Measurements from ENCODE around the gene SCN7A. TPM values are rescaled to one million over a fixed set of nuclear protein-coding genes. Genes with fewer than 3 reads are reported as not detected.

SCN7A gene
- total RNA-seq, 2 experiments from 2014 or later = not detected

GRCh38 chr2:166519391-166519962, 25.4 kb upstream of the SCN7A start:
- BruUV-seq (replicated peaks) = no TSS peak

GRCh38 chr2:166518634-166519390, 24.8 kb upstream of the SCN7A start:
- intact Hi-C loops (cut with micrococcal nuclease; ENCODE audit: unreplicated experiment) = no loop called here
- H2AFZ ChIP-seq (ENCODE audit: low read length) = no peak overlapping the region
- TF ChIP-seq EZH2phosphoT487 (IDR thresholded peaks at IDR 0.05; ENCODE audit: borderline replicate concordance, low read depth, low read length) = no peak
- DNase-seq (ENCODE audit: low spot score) = no peak
- H3K9me3 ChIP-seq (ENCODE audit: low read length) = no peaks in the 10 kb centered on the region
- no TSS peak for BruUV-seq (replicated peaks)
- H3K4me2 ChIP-seq (ENCODE audit: low read length) = no peak overlapping the region
- ChIA-PET POLR2A (interaction anchor here (1.0 kb wide), 1 partner anchor 33 kb away, joined by 4 read pairs; no protein-coding TSS in a partner anchor), CTCF (ENCODE audit: unreplicated experiment) (no interaction called here)
- no peaks in the 10 kb centered on the region for H3K79me2 ChIP-seq (ENCODE audit: insufficient read depth, low read depth, low read length)
- H3K4me3 ChIP-seq (ENCODE audit: low read depth, low read length, poor library complexity, severe bottlenecking) = no peak overlapping the region
- no peaks in the 10 kb centered on the region for H3K9me2 ChIP-seq (ENCODE audit: insufficient read depth, low read length)
- no peaks in the 10 kb centered on the region for H4K20me1 ChIP-seq (ENCODE audit: insufficient read depth, low read length)
- H3K36me3 ChIP-seq (ENCODE audit: insufficient read depth, low read length) = no peaks in the 10 kb centered on the region
- H3K27ac ChIP-seq (ENCODE audit: low read depth, low read length, poor library complexity, severe bottlenecking) = no peak overlapping the region
- H3K4me1 ChIP-seq (ENCODE audit: insufficient read depth, low read length, poor library complexity, severe bottlenecking) = no peaks in the 10 kb centered on the region

More at GRCh38 chr2:166519391-166519962, 25.4 kb upstream of the SCN7A start:
- Histone ChIP-seq H2AFZ (ENCODE audit: low read length) (no peak overlapping the region), H3K9me2 (ENCODE audit: insufficient read depth, low read length) (no peaks in the 10 kb centered on the region), H3K27ac (ENCODE audit: low read depth, low read length, poor library complexity, severe bottlenecking) (no peak overlapping the region), H4K20me1 (ENCODE audit: insufficient read depth, low read length) (no peaks in the 10 kb centered on the region), H3K4me3 (ENCODE audit: low read depth, low read length, poor library complexity, severe bottlenecking) (no peak overlapping the region), H3K36me3 (ENCODE audit: insufficient read depth, low read length) (no peaks in the 10 kb centered on the region), H3K4me1 (ENCODE audit: insufficient read depth, low read length, poor library complexity, severe bottlenecking) (no peaks in the 10 kb centered on the region), H3K9me3 (ENCODE audit: low read length) (no peaks in the 10 kb centered on the region), H3K4me2 (ENCODE audit: low read length) (no peak overlapping the region), H3K79me2 (ENCODE audit: insufficient read depth, low read depth, low read length) (no peaks in the 10 kb centered on the region)
- POLR2A ChIA-PET = interaction anchor here (0.6 kb wide), 1 partner anchor 1184 kb away, joined by 3 read pairs; no protein-coding TSS in a partner anchor
- CTCF ChIA-PET (ENCODE audit: unreplicated experiment) = no interaction called here
- TF ChIP-seq EZH2phosphoT487 (IDR thresholded peaks at IDR 0.05; ENCODE audit: borderline replicate concordance, low read depth, low read length) (no peak), CTCF (conservative IDR thresholded peaks at IDR 0.05; ENCODE audit: low read length) (no peak)
- intact Hi-C loops (cut with micrococcal nuclease; ENCODE audit: unreplicated experiment) = no loop called here
- no peak for DNase-seq (ENCODE audit: low spot score)

- H3K9me3 ChIP-seq (ENCODE audit: low read length) = no peaks in the 10 kb centered on the region
- H3K4me2 ChIP-seq (ENCODE audit: low read length) = no peak overlapping the region
- no peaks in the 10 kb centered on the region for H4K20me1 ChIP-seq (ENCODE audit: insufficient read depth, low read length)
- no peaks in the 10 kb centered on the region for H3K4me1 ChIP-seq (ENCODE audit: insufficient read depth, low read length, poor library complexity, severe bottlenecking)
- no peaks in the 10 kb centered on the region for H3K79me2 ChIP-seq (ENCODE audit: insufficient read depth, low read depth, low read length)
- ChIA-PET POLR2A (interaction anchor here (1.0 kb wide), 1 partner anchor 32 kb away, joined by 4 read pairs; no protein-coding TSS in a partner anchor), CTCF (ENCODE audit: unreplicated experiment) (no interaction called here)
- intact Hi-C loops (cut with micrococcal nuclease; ENCODE audit: unreplicated experiment) = no loop called here
- TF ChIP-seq CTCF (conservative IDR thresholded peaks at IDR 0.05; ENCODE audit: low read length) = no peak
- no peak for TF ChIP-seq EZH2phosphoT487 (IDR thresholded peaks at IDR 0.05; ENCODE audit: borderline replicate concordance, low read depth, low read length)
- no TSS peak for BruUV-seq (replicated peaks)
- H2AFZ ChIP-seq (ENCODE audit: low read length) = no peak overlapping the region
- H3K27ac ChIP-seq (ENCODE audit: low read depth, low read length, poor library complexity, severe bottlenecking) = no peak overlapping the region
- H3K4me3 ChIP-seq (ENCODE audit: low read depth, low read length, poor library complexity, severe bottlenecking) = no peak overlapping the region
- no peaks in the 10 kb centered on the region for H3K9me2 ChIP-seq (ENCODE audit: insufficient read depth, low read length)
- DNase-seq (ENCODE audit: low spot score) = no peak
- no peaks in the 10 kb centered on the region for H3K36me3 ChIP-seq (ENCODE audit: insufficient read depth, low read length)
These were observed 23.5 kb upstream of the SCN7A start for GRCh38 chr2:166517533-166518061.

All from OCI-LY7 (cell line).